Brain microvascular endothelial cell (primary cell): Measurements from ENCODE around the gene MEX3C.

ENCODE experiments used
- DNase-seq: peaks from one replicate; pipeline ENCODE4 v3.0.0-alpha.2; 2020
- H3K27ac ChIP-seq: fragments of 250-450 bp; sonication (Bioruptor Pico); 2 replicates; pipeline ENCODE4 v1.5.1; 2020; ENCODE audit warnings: mild to moderate bottlenecking, moderate library complexity
- H3K27me3 ChIP-seq: fragments of 250-450 bp; sonication (Bioruptor Pico); replicated peaks from 2 replicates; pipeline ENCODE4 v1.5.1; 2020; ENCODE audit warnings: mild to moderate bottlenecking
- H3K36me3 ChIP-seq: fragments of 250-450 bp; sonication (Bioruptor Pico); replicated peaks from 2 replicates; pipeline ENCODE4 v1.5.1; 2020; ENCODE audit warnings: mild to moderate bottlenecking
- H3K4me3 ChIP-seq: 2 replicates; pipeline ENCODE4 v1.5.1; 2011; ENCODE audit warnings: low read depth, mild to moderate bottlenecking, control low read depth, low read length, moderate library complexity
- in situ Hi-C: cut with HindIII; loops from 2 replicates; pipeline ENCODE4 v1.10.0; 2017; ENCODE audit warnings: low sequenced_read_pairs, low pct_ligation_motif_present
- TF ChIP-seq, protein P1 (sequence below): IDR thresholded peaks from 2 replicates; pipeline ENCODE4 v1.5.1; 2011; ENCODE audit warnings: low read depth, mild to moderate bottlenecking, moderate library complexity, low read length, control low read depth, inconsistent platforms; ENCODE audit errors: missing control alignments

The MEX3C gene

DNA sequence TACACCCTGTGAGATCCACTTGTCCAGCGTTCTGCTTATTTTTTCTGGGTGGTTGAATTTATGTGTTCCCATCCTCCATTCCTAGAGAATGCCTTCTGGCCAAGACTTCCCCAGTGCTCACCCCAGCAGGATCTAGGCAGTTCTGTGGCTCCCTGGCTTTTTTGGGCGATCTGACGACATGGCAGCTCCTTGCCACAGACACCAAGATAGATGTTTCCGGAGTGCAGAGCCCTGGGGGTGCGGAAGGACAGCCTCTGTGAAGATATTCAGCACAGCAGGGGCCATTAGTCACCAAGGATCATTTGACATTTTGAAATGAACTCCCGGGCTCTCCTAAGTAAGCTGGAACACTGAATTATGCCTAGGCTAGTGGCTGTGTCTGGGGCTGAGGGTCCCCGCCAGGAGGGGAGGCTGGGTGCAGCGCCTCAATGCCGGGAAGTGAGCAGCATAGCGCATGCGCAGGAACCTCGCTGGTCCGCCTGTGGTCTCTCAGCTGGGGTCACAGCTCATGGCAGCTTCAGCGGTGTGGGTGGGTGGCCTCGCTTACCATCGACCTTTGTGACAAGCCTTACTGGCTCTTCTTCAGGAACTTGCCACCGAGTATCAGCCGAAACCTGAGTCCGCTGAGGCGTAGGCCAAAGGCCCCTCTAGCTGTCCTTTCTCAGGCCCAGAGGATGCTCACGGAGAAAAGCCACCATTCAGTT lies 60.3 kb downstream of the MEX3C start:
- TF ChIP-seq, protein P1, sequence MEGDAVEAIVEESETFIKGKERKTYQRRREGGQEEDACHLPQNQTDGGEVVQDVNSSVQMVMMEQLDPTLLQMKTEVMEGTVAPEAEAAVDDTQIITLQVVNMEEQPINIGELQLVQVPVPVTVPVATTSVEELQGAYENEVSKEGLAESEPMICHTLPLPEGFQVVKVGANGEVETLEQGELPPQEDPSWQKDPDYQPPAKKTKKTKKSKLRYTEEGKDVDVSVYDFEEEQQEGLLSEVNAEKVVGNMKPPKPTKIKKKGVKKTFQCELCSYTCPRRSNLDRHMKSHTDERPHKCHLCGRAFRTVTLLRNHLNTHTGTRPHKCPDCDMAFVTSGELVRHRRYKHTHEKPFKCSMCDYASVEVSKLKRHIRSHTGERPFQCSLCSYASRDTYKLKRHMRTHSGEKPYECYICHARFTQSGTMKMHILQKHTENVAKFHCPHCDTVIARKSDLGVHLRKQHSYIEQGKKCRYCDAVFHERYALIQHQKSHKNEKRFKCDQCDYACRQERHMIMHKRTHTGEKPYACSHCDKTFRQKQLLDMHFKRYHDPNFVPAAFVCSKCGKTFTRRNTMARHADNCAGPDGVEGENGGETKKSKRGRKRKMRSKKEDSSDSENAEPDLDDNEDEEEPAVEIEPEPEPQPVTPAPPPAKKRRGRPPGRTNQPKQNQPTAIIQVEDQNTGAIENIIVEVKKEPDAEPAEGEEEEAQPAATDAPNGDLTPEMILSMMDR = no peak
- H3K27ac ChIP-seq = no peak overlapping the region
- H3K27me3 ChIP-seq = no peaks in the 10 kb centered on the region
- no peak overlapping the region for H3K4me3 ChIP-seq
- DNase-seq = peak; percentile 75
- in situ Hi-C loops = no loop called here
- no peaks in the 10 kb centered on the region for H3K36me3 ChIP-seq

DNA sequence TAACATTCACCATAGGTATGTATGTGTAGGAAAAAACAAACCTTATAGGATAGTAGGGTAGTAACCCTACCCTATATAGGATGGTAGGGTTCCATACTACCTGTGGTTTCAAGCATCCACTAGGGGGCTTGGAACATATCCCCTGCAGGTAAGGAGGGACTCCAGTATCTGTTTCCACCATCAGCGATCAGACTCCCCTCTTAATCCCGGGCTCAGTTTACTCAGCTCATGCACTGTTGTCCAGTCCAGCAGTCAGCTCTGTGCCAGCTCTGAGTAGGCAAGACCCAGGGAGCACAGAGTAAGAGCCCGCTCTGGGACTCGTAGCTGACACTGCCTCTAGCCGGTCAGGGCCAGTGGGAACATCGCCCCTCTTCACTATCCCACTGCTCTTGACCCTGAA lies 61.7 kb downstream of the MEX3C start:
- TF ChIP-seq, protein P1 = peak; percentile 45
- no peak for DNase-seq
- in situ Hi-C loops = no loop called here
- Histone ChIP-seq H3K4me3 (no peak overlapping the region), H3K27me3 (no peaks in the 10 kb centered on the region), H3K27ac (peak overlapping the region; percentile 85), H3K36me3 (no peaks in the 10 kb centered on the region)

DNA sequence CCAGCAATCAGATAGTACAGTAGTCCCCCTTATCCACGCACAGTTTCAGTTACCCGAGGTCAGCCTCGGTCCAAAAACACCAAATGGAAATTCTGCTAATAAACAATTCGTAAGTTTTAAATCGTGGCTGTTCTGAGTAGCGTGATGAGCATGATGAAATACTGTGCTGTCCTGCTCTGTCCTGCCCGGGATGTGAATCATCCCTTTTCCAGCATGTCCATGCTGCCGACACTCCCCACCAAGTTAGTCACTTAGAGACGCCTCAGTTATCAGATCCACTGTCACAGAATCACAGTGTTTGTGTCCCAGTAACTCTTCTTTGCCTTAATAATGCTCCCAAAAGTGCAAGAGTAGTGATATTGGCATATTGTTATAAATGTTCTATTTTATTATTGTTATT lies 62.1 kb downstream of the MEX3C start:
- Histone ChIP-seq H3K36me3 (no peaks in the 10 kb centered on the region), H3K27me3 (no peaks in the 10 kb centered on the region), H3K4me3 (peak overlapping the region; percentile 15), H3K27ac (peak overlapping the region; percentile 85)
- TF ChIP-seq, protein P1 = no peak
- in situ Hi-C loops = no loop called here
- peak; percentile 85 for DNase-seq

DNA sequence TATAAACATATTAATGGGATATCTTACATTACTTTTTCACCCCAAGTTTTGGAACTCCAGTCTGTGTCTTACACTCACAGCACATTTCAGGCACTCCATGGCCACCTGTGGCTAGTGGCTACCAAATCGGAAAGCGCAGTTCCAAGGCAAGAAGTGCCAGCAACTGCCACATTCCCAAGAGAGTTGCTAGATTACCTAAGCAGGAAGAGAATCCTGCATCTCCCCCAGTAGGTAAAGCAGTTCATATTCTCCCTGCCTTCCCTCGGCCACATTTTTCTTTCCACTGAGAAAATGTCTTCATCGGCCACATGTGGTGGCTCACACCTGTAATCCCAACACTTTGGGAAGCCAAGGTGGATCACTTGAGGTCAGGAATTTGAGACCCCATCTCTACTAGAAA lies 62.8 kb downstream of the MEX3C start:
- in situ Hi-C loops = no loop called here
- Histone ChIP-seq H3K36me3 (no peaks in the 10 kb centered on the region), H3K27ac (peak overlapping the region; percentile 85), H3K27me3 (no peaks in the 10 kb centered on the region), H3K4me3 (no peak overlapping the region)
- no peak for DNase-seq
- TF ChIP-seq, protein P1 = no peak

DNA sequence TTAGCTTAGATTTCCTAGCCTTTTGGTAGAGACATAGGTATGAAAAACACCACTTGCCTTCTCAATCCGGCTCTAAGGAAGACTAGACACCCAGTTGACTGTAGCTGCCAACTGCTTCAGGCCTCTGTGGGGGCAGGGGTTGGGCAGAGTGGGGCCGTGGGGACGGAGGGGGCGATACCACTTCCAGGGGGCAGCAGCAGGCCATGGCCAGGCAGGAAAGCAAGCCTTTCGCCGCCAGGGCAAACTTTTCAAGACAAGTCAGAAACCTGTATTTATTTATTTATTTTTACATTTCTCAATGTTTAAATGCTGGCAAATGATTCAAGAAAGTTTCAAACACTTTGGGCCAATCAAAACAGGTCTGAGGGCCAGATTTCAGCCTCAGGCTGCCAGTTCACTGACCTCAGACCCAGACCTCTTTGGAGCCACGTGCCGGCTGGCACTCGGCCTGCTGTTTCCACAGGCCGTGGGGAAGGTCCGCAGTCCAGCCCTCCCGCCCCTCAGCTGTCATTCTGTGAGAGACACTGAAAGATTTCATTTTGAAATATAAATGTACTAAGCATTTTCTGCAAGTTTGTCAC lies 63.8 kb downstream of the MEX3C start:
- DNase-seq = no peak
- in situ Hi-C loops = no loop called here
- Histone ChIP-seq H3K27me3 (no peaks in the 10 kb centered on the region), H3K4me3 (no peak overlapping the region), H3K36me3 (no peaks in the 10 kb centered on the region), H3K27ac (no peak overlapping the region)
- TF ChIP-seq, protein P1 = no peak
